ENCODE measurements around the gene OR4K1.
"Not testable (repeated sequence)": the region's sequence is repeated elsewhere in the genome, so short reads cannot be mapped to it uniquely, and the experiment has no call there.

OR4K1 gene, protein sequence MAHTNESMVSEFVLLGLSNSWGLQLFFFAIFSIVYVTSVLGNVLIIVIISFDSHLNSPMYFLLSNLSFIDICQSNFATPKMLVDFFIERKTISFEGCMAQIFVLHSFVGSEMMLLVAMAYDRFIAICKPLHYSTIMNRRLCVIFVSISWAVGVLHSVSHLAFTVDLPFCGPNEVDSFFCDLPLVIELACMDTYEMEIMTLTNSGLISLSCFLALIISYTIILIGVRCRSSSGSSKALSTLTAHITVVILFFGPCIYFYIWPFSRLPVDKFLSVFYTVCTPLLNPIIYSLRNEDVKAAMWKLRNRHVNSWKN

GRCh38 chr14:19930617-19931016 is at the start of gene OR4K1:
Gene OR4K1, plus strand, starts transcription at chr14:19930917. Its CDS starts 4,750 bp downstream, at chr14:19935667.
- no peak for DNase-seq
- no peak for ATAC-seq

- DNase-seq: no peak
- no peak for ATAC-seq
Measured at GRCh38 chr14:19895282-19895681, 35.4 kb upstream of the OR4K1 start.

GRCh38 chr14:19900999-19901398 is 29.7 kb upstream of the OR4K1 start:
- DNase-seq (no peak), ATAC-seq (no peak)

GRCh38 chr14:19902409-19902808 is 28.3 kb upstream of the OR4K1 start:
- no peak for ATAC-seq
- DNase-seq: no peak

DNA sequence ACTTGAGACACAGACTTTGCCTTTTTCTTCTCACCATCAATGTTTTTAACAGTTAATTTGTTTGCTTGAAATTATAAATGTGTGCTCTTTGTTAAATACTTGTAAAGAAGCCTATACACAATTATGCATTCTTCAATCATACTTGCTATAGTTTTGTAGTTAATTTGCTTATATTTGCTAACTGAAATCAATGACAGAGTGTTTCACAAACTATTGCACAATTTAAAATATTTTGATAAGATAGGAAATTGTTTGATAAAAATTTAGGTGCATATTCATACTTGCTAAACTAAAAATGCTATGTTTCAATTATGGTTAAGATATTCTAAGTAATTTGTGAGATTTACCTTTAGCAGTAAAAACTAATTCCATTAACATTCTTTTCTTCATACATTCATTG is 24.1 kb upstream of the OR4K1 start:
- no peak for ATAC-seq
- DNase-seq: no peak

DNA sequence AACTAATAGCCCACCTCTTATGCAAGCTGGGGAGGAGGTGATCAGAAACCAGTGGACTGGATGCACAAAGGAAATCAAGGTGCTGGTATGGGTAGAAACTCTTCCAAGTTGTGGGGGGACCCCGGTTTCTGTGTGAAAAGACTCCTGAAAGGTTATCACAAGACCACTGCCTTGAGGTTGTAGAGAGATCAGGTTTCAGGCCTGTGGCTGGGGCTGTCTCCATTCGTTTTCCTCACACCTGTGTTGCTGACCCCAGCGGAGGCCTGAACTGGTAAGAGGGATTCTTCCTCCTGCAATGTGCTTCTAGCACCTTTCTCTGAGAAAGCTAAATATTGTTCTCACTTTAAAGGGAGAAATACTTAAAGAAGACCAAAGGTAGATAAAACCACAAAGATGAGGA is 19.6 kb upstream of the OR4K1 start:
- no peak for DNase-seq
- ATAC-seq: no peak

GRCh38 chr14:19917243-19917642 is 13.5 kb upstream of the OR4K1 start:
- no peak for DNase-seq
- no peak for ATAC-seq

GRCh38 chr14:19917955-19918518 is 12.7 kb upstream of the OR4K1 start:
- ATAC-seq (no peak), DNase-seq (no peak)

DNA sequence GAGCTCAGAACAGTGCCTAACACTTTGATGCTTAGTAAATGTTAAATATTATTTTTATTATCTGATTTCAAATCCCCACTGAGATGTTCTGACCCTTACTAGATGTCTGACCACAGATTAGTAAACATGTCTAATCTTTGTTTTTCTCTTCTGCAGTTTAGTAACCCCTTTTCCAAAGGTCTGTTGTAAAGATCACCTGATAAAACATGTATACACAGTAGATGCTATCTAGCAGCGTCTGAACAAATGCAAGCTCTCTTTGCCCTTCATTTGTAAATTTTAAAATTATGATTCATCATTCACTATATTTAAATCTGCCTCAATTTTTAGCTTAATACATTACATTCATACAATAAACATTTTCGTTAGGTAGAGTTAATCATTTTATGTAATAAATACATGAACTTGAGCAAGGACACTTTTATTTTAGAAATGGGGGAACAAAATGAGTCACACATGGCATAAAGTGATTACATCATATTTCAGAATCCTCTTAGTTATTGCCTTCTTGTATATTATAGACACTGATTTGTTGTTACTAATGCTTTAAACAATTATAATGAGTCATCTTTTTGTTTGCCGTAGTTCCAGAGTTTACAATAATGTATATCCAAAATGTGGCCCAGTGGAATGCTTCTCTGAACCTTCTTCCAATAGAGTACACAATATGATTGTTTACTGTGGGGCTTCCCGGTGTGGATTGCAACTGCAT is 12.0 kb upstream of the OR4K1 start:
- ATAC-seq (no peak), DNase-seq (no peak)

DNA sequence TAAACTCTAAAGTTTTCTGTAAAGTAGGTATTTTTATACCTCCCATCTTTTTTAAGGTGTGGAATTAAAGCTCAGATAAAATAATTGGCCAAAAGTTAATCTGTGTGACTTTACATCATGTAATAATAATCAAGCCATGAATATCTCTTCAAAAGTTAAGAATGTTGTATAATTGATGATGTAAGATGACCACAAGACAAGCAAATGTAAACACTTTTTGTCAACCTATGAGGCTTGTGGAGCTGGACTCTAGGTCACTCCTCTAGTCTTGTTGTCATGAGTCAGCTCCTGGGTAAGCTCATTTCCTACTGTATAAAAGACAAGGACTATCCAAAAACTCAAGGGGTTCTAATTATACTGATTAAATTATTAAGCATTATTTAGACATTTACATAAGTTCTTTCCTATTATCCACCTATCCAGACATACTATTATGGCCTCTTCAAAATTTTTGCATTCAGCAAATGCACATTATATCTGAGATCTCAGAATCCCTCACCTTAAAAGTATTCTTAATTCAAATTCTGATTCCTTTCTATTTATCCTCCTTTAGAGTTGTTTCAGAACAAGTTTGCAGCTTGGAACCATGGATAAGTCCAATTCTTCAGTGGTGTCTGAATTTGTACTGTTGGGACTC is 10.6 kb upstream of the OR4K1 start, which contains the start of gene OR4K5:
OR4K5 (plus strand) TSS at position 587 of the 637 bp plus-strand sequence; CDS start at position 587, 0 bp downstream.
- no peak for DNase-seq
- ATAC-seq: no peak

DNA sequence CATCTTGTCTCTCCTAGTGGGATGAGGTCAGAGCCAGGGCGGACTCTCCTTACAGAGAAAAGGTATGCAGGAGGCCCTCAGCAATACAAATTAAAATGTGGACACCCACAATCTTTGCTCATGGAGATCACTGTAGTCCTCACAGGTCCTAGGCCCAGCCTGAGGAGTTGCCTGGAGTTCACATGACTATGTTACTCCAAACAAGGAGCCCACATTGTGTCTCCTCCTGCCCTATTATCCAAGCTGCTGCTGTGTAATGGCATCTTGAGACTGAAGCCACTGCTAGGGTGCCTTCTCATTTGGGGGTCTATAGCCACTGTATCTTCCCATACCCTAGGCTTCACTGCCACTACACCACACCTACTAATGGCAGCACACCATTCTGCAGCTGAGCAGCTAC is 11.0 kb downstream of the OR4K1 start:
- no peak for DNase-seq
- no peak for ATAC-seq

DNA sequence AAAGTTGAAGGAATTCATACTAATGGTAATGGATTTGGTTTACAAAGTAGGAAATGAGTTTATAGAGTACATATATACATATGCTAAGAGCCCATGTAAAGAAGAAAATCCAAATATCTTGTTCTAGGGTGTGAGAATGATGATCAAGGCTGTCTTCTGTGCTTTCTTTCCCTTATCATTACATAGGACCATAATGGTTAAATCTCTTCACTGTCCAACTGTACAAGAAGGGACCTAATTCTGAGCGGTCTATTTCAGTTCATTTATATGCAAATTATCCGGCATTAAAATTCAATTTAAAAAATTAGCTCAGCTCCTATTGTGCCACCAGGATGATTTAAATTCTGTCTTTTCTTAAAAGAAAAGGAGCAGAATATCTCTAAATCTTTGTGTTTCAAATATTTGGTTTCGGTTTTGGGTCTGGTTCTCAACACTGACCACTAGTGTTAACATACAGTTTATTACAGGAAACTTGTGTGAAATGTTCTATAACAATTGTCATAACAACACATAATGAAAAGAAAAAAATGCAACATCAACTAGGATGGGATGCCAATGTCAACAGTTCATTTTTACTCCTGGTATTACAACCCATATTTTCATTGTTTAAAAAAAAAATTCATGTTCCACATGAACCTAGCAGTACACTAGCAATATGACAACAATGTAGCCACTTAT is 16.8 kb downstream of the OR4K1 start:
- DNase-seq: no peak
- ATAC-seq: no peak

DNA sequence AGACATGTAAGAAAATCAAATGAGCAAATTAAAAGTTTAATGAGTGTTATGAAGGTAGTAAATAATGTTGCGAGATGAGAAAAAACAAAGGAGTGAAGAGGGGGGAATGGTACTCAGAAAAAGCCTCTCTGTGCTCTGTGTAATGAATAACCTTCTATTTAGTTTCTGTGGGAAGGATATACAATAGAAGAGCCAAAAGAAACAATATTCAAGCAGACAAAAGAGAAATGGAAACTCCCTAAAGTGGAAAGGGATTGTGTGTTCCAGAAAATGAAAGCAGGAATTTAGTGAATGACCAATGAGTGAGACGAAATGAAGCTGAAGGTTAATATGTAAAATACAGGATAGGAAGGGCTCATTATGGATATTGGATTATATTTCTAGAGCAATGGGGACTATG is 18.5 kb downstream of the OR4K1 start:
- no peak for ATAC-seq
- no peak for DNase-seq

GRCh38 chr14:19969735-19970134 is 39.0 kb downstream of the OR4K1 start:
- not testable (repeated sequence) for DNase-seq, ATAC-seq

DNA sequence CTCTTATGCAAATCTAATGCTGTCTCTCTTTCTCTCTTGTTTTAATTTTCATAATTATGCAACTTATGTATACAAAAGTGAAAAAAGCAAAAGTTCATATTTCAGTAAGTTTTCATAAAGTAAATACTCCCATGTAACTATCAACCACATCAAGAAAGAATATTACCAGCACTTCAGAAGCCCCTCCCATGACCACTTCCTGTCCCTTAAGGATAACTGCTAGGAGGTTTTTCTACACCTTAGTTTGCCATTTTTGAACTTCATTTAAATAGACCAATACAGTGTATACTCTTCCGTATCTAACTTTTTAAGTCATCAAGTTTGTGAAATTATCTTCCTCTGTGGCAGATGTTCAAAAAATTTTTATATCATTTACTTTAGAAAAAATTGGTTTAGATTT is 44.1 kb downstream of the OR4K1 start:
- ATAC-seq (no peak), DNase-seq (no peak)

DNA sequence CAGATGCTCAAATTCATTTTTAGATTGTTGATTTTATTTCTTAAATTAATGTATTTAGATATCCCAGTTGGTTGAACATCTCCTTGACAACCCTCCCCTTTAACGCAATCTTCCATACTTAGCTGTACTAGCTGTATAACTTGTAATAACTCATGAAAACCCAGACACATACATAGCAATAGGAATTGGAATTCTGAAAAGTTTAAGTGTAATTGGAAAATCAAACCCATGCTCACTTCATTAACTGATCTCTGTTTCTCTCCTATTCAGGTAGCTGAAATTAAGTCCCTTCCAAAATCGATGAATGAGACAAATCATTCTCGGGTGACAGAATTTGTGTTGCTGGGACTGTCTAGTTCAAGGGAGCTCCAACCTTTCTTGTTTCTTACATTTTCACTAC is 44.6 kb downstream of the OR4K1 start, which contains the start of gene OR4K15:
OR4K15 (plus strand) TSS at position 301 of the 400 bp plus-strand sequence; CDS start at position 301, 0 bp downstream.
- ATAC-seq: no peak

More for the DNA sequence above, 44.6 kb downstream of the OR4K1 start, which contains the start of gene OR4K15:
- DNase-seq: no peak

All from stimulated activated naive CD8-positive, alpha-beta T cell treated with anti-CD3 and anti-CD28 coated beads, Interleukin-15, Interleukin-2, amounts not matched to agents 100 U/mL and 50 U/mL, for 24 hours (primary cell).